ENCODE results near the gene KLHL2.
"Not testable (repeated sequence)": the region's sequence is repeated elsewhere in the genome, so short reads cannot be mapped to it uniquely, and the experiment has no call there.

Gene KLHL2

DNA sequence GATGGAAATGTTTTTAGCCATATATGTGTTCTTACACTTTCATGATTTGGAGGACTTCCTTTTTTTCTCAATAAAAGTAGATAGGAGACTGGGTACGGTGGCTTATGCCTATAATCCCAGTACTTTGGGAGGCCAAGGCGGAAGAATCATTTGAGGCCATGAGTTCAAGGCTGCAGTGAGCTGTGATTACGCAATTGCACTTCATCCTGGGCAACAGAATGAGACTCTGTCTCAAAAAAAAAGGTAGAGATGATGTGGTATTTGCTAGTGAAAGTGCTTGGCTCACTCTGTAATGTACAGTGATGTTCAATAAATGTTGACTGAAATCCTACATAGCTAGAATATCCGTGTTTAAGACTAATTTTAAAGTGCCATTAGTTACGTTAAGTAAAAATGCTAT lies 27.4 kb downstream of the KLHL2 start:
- DNase-seq: no peak

DNA sequence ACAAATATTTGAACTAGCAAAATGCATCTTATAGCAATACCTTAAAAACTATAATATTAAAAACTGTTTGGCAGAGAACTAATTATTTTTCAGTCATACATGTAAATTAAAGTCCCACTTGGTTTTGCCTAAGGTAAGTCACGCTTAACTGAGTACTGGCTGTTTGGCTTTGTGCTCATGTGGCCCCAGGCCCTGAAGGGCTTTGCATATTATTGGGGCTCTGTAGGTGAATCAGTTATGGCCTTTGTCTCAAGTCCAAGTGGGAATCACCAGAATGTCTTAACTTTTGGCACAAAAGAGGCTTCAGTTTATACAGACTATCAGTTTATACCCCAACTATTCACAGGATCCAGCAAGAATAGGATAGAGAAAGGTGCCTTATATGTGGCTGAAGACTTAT lies 29.5 kb downstream of the KLHL2 start:
- DNase-seq: not testable (repeated sequence)

DNA sequence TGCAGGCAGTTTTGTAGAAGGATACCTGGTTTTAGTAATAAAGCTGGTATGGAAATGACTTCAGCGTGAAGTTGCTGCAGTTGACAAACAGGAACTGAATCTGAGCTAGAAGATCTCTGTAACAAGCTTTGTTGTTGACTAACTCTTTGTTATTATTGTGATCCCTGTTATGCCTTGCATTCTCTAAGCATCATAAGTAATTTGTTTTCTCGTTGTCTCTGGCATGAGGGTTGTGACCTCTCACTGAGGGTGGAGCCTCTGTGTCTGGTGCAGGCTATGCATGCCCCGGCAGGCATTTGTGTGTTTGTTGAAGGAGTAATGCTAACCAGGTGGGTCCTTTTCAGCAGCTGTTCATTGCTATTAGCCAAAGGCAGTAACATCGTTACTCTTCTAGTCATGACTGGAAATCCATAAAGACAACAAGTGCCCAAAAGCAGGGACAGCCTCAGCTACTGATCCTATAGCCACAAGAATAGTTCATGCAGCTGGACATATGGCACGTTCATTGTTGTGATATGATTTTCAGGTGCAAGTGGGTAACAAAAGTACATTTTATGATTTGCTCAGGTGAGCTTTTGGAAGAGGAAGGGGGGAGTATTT lies 30.8 kb downstream of the KLHL2 start:
- not testable (repeated sequence) for DNase-seq

DNA sequence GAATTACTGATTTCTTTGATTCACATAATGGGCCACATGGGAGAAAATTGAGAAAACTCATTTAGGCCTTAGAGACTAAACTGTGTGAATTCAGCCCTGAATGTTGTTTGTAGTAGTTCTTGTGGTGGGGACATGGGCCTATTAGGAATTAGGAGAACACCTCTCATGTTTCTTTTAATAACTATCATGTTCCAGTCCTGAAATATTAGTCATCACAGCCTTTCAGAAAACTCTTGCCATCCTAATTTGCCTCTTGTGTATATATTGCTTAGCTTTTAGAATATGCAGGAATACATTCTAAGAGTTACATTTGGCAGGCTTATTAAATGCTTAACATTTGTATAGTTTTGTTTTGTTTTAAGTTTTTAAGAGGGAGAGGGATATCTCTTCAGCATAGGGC lies 33.4 kb downstream of the KLHL2 start:
- DNase-seq: not testable (repeated sequence)

DNA sequence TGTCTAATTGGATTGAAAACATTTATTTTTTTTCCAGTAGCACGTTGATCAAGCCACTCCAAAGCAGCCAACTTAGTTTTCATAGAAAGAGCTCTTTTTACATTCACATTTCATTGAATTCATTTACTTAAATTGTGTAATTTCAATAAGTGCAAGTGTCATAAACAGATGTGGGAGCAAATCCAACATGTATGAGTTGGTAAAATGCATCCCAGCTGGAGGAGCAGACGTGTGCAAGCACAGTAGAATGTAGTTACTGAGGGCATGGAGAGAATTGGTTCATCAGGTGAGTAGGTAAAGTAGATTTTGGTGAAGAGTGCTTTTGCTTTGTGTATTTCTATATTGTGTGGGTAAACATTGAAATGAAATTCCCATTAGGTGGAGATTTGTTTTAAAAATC lies 36.8 kb downstream of the KLHL2 start:
- DNase-seq: not testable (repeated sequence)

DNA sequence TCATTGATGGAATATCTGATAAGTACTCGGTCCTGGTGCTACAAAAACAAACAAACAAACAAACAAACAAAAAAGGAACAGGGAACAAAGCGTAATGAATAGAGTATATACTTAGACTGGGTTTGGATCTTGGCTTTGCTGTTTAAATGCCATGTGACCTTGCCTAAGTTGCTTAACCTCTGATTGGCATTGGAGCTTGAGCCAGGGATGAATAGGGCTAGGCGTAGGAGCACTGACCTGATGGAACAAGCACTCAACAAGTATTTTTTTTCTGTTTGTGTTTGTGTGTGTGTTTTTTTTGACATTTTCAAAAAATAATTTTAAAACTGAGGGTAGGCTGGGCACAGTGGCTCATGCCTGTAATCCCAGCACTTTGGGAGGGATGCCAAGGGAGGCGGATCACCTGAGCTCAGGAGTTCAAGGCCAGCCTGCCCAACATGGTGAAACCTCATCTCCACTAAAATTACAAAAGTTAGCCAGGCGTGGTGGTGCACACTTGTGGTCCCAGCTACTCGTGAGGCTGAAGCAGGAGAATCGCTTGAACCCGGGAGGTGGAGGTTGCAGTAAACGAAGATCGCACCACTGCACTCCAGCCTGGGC lies 37.3 kb downstream of the KLHL2 start:
- DNase-seq: not testable (repeated sequence)

DNA sequence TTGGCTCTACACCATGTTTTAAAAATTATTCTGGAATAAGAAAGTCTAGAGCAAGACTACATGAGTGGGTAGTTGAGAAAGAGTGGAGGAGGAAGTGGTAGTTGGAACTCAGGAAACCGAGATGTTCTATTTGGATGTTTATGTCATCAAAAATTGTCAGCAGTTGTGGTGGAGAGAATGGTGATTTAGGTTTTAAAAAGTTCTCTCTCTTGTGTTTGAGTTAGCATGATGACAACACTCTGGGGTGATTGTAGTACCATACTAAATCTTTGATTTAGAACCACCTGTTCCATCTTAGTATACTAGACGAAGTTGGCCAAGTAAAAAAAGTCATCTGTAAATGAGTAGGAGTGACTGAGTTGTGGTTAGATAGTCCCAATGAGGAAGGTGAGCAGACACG lies 40.7 kb downstream of the KLHL2 start:
- DNase-seq: no peak

DNA sequence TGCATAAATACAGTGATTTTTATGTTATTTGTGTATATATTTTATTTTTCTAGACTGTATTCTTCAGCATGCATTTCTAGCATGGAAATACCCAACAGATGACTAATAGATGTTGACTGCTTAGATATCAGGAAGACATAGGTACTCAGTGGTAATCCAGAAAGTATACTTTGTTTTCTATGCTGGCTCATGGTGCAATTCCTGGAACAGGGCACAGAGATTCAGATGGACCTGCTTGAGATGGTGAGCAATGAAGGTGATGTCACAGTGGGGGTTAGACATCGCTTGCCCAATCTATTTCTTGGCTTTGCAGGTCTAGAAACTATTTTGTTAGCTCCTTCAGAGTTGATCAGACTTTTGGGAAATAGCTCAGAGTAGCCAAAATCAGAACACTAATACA lies 41.5 kb downstream of the KLHL2 start:
- DNase-seq: not testable (repeated sequence)

DNA sequence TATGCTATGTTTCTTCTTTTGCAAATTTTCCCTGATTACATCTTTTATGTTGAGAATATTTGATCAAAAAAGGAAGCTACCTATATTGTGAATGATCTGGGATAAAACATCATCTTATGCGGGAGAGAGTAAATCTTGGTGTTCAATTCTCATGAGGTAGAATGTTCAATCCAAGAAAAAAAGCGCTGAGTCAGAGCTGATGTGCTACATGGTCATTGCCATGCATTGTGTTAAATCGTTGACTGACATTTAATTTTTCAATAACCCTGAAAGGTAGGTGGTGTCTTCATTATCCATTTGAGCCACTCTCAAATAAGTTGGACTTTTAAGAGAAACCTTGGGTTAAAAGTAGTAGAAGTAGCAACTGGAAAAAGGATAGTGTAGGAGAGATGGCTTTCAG lies 47.4 kb downstream of the KLHL2 start:
- not testable (repeated sequence) for DNase-seq

DNA sequence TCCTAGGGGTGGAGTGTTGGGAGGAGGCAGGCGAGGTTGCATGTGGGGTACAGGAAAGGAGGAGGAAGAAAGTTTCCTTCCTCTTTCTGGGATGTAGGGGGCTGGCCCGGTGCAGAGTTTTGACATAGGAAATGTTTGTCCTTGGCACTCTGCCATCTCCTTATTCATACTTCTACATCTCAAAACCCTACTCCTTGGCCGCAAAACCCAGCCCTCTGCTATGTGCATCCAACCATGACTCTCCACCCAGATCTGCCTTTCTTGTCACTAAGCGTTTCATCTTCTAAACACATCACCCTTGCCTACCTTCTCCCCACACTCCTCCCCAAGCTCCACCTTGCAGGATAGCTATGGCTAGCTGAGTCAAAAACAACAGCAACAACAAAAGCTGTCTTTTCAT lies 48.1 kb downstream of the KLHL2 start:
- peak; percentile 60 for DNase-seq

DNA sequence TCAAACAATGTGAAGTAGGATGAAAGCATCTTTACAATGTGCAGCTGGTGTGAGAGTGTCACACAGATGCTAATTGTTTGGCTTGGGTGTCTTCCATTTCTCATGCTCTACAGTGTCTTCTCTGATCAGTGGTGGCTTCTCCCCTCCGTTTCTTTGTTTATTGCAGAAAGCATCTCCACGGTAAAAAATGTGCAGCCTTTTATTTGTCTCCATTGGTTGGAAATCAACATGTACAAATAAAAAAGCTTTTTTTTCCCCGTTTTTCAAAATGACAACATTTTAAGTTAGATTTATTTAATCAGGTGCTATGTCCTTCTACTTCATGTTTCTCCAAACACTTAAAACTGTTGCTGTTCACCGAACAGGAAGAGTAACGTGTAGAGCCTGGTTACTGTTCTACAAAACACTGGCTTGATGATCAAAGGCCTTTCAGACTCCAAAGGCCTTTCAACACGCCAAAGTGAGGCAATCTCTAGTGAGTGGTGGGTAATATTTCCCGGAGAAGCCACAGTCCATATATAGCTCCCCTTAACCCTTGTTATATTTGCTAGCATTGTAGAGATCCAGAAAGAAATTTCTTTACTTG lies 48.8 kb downstream of the KLHL2 start:
- DNase-seq: not testable (repeated sequence)

DNA sequence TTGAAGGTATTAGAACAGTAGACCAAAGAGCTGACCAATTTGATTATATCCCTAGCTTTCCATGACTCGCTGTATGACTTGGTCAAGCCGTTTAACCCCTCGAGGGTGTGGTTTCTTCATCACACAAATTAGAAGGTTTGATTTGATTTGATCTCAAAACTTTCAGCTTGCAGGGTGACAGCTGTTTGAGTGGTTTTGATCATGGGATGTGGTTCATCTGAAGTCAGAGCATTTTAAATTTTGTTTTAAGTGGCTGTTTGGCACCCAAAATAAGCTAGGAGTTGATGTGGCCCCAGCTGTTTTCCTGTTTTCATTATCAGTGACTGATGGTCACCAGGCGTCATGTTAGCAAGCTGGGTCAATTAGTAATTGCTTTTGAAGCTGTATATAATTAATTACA lies 52.4 kb downstream of the KLHL2 start:
- DNase-seq: not testable (repeated sequence)

DNA sequence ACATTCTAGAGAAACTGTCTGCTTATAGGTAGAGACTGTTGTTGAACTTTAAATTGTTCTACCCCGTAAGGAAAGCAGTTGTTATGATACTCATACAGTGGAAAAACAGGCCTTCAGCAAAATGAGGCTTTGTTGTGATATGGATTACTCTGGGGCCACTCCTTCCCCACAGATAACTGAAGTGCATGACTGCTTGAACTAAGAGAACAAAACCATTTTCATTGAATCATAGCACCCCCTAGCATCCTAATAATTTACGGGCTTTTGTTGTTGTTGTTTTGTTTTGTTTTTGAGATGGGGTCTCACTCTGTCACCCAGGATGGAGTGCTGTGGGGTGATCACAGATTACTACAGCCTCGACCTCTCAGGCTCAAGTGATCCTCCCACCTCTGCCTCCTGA lies 54.9 kb downstream of the KLHL2 start:
- DNase-seq: not testable (repeated sequence)

DNA sequence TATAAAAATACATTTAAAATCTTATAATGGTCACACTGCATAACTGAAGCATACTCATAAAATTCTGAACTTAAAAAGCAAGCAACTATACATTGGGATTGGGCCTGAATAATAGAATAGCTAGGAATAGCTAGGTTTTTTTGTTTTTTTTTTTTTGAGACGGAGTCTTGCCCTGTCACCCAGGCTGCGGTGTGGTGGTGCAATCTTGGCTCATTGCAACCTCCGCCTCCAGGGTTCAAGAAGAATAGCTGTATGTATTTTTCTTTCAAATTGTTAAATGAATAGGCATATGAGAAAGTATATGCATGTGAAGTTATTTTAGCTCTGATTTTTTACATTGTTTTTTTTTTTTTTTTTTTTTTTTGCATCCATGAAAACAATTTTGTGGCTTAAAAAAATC lies 56.1 kb downstream of the KLHL2 start:
- DNase-seq: not testable (repeated sequence)

DNA sequence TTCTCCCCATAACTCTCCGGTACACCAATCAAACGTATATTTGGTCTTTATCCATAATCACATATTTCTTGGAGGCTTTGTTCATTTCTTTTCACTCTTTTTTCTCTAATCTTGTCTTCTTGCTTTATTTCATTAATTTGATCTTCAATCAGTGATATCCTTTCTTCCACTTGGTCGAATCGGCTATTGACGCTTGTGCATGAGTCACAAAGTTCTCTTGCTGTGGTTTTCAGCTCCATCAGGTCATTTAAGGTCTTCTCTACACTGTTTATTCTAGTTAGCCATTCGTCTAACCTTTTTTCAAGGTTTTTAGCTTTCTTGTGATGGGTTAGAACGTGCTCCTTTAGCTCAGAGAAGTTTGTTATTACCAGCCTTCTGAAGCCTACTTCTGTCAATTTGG lies 62.6 kb downstream of the KLHL2 start:
- DNase-seq: not testable (repeated sequence)

DNA sequence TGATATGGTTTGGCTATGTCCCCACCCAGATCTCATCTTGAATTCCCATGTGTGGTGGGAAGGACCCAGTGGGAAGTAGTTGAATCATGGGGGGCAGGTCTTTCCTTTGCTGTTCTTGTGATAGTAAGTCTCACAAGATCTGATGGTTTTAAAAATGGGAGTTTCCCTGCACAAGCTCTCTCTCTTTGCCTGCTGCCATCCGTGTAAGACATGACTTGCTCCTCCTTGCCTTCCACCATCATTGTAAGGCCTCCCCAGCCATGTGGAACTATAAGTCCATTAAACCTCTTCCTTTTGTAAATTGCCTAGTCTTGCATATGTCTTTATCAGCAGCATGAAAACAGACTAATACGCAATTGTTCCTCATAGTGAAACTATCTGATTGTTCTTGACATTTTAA lies 66.1 kb downstream of the KLHL2 start:
- not testable (repeated sequence) for DNase-seq

DNA sequence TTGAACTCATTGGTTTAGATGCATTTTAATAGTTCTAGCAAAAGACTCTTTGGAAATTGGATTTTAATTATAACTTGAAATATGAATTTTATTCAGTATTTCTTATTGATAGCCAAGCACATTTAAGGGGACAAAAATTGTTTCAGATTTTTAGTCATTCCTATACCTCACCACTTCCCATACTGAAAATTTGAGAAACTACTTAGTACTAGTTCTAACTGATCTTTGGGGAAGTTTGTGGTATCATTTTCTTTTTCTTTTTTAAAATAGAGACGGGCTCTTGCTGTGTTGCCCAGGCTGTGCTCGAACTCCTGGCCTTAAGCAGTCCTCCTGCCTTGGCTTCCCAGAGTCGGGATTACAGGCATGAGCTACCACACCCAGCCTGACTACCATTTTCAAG lies 68.0 kb downstream of the KLHL2 start:
- not testable (repeated sequence) for DNase-seq

DNA sequence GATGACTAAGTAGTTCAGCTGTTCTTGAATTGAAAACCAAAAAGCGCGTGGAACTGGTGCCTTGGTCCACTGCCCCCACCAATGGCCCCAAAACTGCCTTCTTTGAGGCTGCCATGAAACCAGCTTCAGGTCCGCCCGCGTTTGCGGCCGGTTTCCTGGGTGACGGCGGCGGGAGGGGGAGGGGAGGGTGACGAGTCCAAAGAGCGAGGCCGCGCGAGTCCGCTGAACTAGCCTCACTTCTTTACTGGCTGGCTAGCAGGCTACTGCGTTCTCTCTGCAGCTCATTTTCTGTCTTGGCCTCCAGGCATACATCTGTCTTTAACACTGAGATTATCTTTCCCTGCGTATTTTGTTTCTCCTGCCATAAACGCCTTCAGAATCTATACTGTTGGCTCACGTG lies 72.2 kb downstream of the KLHL2 start:
- DNase-seq: not testable (repeated sequence)

DNA sequence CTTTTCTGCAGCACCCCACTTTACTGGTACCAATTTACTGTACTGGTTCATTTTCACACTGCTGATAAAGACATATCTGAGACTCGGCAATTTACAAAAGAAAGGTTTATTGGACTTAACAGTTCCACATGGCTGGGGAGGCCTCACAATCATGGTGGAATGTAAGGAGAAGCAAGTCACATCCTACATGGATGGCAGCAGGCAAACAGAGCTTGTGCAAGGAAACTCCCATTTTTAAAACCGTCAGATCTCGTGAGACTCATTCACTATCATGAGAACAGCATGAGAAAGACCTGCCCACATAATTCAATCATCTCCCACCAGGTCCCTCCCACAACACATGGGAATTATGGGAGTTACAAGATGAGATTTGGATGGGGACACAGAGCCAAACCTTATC lies 77.3 kb downstream of the KLHL2 start:
- not testable (repeated sequence) for DNase-seq

DNA sequence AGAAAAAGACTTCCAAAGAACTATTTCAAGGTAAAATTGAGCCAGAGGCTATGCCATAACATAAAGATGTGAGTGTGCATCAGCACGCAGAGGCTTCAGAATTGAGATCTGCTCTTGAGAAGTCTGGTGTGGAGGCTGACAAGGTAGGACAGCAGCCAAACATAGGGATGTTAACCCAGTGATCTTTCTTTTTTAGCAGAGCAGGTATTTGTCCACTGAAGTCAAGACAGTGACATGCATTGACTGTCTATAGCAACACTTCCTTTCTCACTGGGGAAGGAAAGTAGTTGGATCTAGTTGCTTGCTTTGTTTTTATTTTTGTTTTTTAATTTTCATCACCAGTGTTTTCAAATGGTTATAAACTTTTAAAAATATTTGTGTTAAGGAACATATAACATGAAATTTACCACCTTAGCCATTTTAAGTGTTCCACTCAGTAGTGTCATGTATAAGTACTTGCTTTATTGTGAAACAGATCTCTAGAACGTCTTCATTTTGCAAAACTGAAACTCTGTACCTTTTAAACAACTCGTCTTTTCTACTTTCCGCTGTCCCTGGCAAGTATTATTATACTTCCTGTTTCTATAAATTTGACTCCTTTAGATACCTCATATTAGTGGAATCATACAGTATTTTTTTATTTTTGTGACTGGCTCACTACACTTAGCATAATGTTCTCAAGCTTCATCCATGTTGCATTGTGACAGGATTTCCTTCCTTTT lies 79.4 kb downstream of the KLHL2 start:
- not testable (repeated sequence) for DNase-seq

DNA sequence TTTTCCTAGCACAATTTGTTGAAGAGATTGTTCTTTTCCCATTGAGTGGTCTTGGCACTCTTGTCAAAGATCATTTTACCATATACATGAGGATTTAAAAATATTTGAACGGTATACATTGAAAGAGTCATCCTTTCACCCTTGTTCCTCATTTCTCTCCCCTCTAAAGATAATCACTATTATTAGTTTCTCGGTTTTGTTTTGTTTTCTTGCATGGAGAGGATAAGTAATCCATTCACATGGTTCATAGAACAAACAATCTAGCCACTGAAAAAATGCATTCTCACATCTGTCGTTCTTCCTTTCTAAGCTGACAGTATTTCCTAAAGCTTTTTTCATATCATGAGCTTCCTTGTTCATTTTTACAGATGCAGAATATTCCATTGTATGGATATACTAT lies 80.9 kb downstream of the KLHL2 start:
- DNase-seq: no peak

DNA sequence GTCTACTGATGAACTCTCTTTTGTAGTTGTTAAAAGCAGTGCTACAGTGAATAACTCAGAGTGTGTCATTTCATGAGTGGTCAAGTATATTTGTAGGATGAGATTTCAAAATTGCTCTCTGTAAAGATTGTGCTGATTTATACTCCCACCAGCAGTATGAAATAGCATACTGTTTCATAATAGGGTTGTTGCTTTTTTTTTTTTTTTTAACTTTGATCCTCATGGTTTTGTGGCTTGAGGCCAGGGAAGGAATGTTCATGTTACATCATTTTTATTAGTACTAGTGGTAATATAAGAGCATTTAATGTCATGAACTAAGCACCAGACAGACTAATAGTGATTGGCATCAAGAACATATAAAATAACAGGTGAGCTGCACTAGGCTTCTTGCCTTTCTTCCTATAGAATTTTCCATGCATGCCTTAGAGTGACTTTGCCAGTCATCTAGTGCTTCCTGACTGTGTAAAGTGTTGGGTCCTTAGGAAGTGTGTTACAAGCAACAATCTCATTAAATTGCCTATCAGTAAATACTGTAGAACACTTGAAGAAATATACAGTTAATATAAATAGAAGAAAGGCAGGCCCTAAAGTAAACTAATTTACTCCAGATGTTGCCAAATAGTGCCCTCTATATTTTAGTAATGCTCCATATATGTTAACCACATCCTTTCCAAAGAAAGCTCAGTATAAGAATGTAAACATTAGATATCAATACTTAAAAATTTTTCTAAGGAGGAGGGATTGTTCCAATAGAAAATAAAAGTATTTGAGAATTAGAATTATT lies 81.5 kb downstream of the KLHL2 start:
- peak; percentile 81 for DNase-seq

DNA sequence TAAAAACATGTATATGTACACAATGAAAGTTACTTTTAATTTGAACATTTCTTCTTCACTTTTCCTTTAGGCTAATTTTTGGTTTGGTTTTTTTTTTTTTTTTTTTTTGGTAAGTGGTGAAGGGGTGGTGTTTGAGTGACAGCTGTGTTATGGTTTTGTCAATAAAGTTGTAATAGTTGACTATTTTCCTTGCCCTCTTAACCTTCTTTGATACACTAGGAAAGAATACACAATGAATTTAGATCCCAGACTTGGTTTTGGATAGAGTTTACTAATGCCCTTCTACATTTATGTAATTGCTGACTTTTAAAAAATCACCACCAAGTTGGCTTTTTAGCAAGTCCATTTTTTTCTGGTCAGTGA lies 82.0 kb downstream of the KLHL2 start:
- DNase-seq: no peak

All from fibroblast of skin of abdomen (primary cell).